Measurements from ENCODE around the gene CAMK2D. TPM values are rescaled to one million over a fixed set of nuclear protein-coding genes. Genes with fewer than 3 reads are reported as not detected.

CAMK2D gene
- total and polyA plus RNA-seq, 2 donors = 33.8 to 125 TPM

DNA sequence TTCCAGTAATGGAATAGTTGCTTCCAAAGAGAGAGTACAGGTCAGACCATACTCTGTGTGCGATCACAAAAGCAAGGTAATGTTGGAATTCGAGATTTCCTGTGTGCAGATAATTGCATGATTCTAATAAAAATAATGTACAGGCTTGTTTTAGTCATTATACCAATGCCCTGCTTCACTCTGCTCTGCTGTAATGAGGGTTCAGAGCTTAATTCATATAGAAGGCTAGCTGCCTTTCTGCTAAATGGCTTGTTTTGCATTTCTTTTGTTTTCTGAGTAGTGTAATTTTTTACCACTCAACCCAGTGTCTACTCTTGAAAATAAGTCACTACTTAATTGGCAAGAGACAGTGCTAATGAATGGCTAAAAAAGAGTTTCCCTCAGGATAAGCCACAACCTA, 236.0 kb downstream of the CAMK2D start:
- DNase-seq (ENCODE audit: extremely low spot score) = no peak
- Histone ChIP-seq H3K36me3 (ENCODE audit: insufficient read depth) (no peaks in the 10 kb centered on the region), H3K4me3 (ENCODE audit: low read depth, low read length) (no peak overlapping the region), H3K4me1 (ENCODE audit: insufficient read depth) (no peaks in the 10 kb centered on the region), H3K27ac (ENCODE audit: low read depth) (no peak overlapping the region)
- WGBS = 96% methylated on average over 2 of the region's 2 CpGs

- no peaks in the 10 kb centered on the region for H3K36me3 ChIP-seq (ENCODE audit: insufficient read depth)
- DNase-seq (ENCODE audit: extremely low spot score) = no peak
- 98% methylated on average over 2 of the region's 2 CpGs for WGBS
These were observed 236.9 kb downstream of the CAMK2D start for GRCh38 chr4:113524505-113525186.

GRCh38 chr4:113524096-113524495, 237.4 kb downstream of the CAMK2D start:
- no peak overlapping the region for H3K27ac ChIP-seq (ENCODE audit: low read depth)
- no peaks in the 10 kb centered on the region for H3K36me3 ChIP-seq (ENCODE audit: insufficient read depth)
- no peak overlapping the region for H3K4me3 ChIP-seq (ENCODE audit: low read depth, low read length)
- DNase-seq (ENCODE audit: extremely low spot score) = no peak
- 96% methylated on average over 1 of the region's 1 CpG for WGBS
- no peaks in the 10 kb centered on the region for H3K4me1 ChIP-seq (ENCODE audit: insufficient read depth)

More at GRCh38 chr4:113524505-113525186, 236.9 kb downstream of the CAMK2D start:
- Histone ChIP-seq H3K27ac (ENCODE audit: low read depth) (no peak overlapping the region), H3K4me1 (ENCODE audit: insufficient read depth) (no peaks in the 10 kb centered on the region), H3K4me3 (ENCODE audit: low read depth, low read length) (no peak overlapping the region)

- Histone ChIP-seq H3K27ac (ENCODE audit: low read depth) (no peak overlapping the region), H3K4me3 (ENCODE audit: low read depth, low read length) (no peak overlapping the region), H3K36me3 (ENCODE audit: insufficient read depth) (no peaks in the 10 kb centered on the region), H3K4me1 (ENCODE audit: insufficient read depth) (no peaks in the 10 kb centered on the region)
- no peak for DNase-seq (ENCODE audit: extremely low spot score)
- WGBS = 96% methylated on average over 2 of the region's 2 CpGs
These were observed 239.1 kb downstream of the CAMK2D start for GRCh38 chr4:113522433-113522832.

GRCh38 chr4:113513382-113513781, 248.2 kb downstream of the CAMK2D start:
- 76% methylated on average over 2 of the region's 2 CpGs for WGBS
- Histone ChIP-seq H3K36me3 (ENCODE audit: insufficient read depth) (no peaks in the 10 kb centered on the region), H3K27ac (ENCODE audit: low read depth) (no peak overlapping the region), H3K4me1 (ENCODE audit: insufficient read depth) (no peaks in the 10 kb centered on the region), H3K4me3 (ENCODE audit: low read depth, low read length) (no peak overlapping the region)
- no peak for DNase-seq (ENCODE audit: extremely low spot score)

DNA sequence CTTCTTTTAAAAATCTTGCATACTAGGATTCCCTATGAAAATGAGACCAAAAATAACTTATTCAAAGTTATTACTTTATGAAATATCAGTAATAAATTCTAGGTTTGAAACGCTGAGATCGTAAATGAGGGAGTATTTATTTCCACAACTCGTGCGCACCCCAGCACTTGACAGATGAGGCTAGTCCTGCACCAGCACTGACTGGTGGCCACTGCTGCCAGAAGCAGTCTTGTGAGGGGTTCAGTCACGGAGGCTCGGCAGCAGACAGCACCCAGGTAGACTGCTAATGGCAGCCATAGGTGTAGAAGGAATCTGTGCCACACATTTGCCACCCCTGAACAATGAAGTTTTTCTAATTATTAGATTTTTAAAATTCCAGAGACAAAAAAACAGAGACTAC, 248.7 kb downstream of the CAMK2D start:
- H3K4me1 ChIP-seq (ENCODE audit: insufficient read depth) = no peaks in the 10 kb centered on the region
- H3K27ac ChIP-seq (ENCODE audit: low read depth) = no peak overlapping the region
- DNase-seq (ENCODE audit: extremely low spot score) = no peak
- H3K4me3 ChIP-seq (ENCODE audit: low read depth, low read length) = no peak overlapping the region
- no peaks in the 10 kb centered on the region for H3K36me3 ChIP-seq (ENCODE audit: insufficient read depth)
- 98% methylated on average over 6 of the region's 6 CpGs for WGBS

- Histone ChIP-seq H3K36me3 (ENCODE audit: insufficient read depth) (no peaks in the 10 kb centered on the region), H3K4me3 (ENCODE audit: low read depth, low read length) (no peak overlapping the region), H3K4me1 (ENCODE audit: insufficient read depth) (no peaks in the 10 kb centered on the region), H3K27ac (ENCODE audit: low read depth) (no peak overlapping the region)
- WGBS = 92% methylated on average over 2 of the region's 2 CpGs
- no peak for DNase-seq (ENCODE audit: extremely low spot score)
These were observed 249.6 kb downstream of the CAMK2D start for GRCh38 chr4:113511944-113512343.

- Histone ChIP-seq H3K4me3 (ENCODE audit: low read depth, low read length) (no peak overlapping the region), H3K27ac (ENCODE audit: low read depth) (no peak overlapping the region), H3K36me3 (ENCODE audit: insufficient read depth) (no peaks in the 10 kb centered on the region), H3K4me1 (ENCODE audit: insufficient read depth) (no peaks in the 10 kb centered on the region)
- 93% methylated on average over 1 of the region's 1 CpG for WGBS
- no peak for DNase-seq (ENCODE audit: extremely low spot score)
These were observed 251.7 kb downstream of the CAMK2D start for GRCh38 chr4:113509851-113510250.

- no peak for DNase-seq (ENCODE audit: extremely low spot score)
- WGBS = 91% methylated on average over 5 of the region's 5 CpGs
- Histone ChIP-seq H3K36me3 (ENCODE audit: insufficient read depth) (no peaks in the 10 kb centered on the region), H3K4me1 (ENCODE audit: insufficient read depth) (no peaks in the 10 kb centered on the region), H3K4me3 (ENCODE audit: low read depth, low read length) (no peak overlapping the region), H3K27ac (ENCODE audit: low read depth) (no peak overlapping the region)
These were observed 256.5 kb downstream of the CAMK2D start for GRCh38 chr4:113505044-113505443.

DNA sequence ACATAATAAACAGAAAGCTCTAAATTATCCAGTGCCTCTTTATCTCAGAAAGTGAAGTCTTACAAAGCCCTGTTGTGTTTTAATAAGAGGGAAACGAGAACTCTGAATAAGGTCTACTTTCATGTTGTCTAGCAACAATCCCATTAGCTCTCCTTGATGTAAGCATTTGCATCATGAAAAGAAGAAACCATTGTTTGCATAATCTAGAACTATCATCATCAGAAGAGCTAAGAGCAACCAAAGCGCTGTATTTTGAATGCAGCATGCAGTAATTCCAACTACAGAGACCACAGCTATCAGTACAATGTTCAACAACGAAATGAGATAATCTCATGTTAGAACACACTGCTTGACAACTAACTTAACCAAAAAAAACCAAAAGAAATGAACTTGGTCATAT, 257.1 kb downstream of the CAMK2D start:
- 93% methylated on average over 3 of the region's 3 CpGs for WGBS
- H3K4me3 ChIP-seq (ENCODE audit: low read depth, low read length) = no peak overlapping the region
- no peak for DNase-seq (ENCODE audit: extremely low spot score)
- no peaks in the 10 kb centered on the region for H3K36me3 ChIP-seq (ENCODE audit: insufficient read depth)
- H3K27ac ChIP-seq (ENCODE audit: low read depth) = no peak overlapping the region
- no peaks in the 10 kb centered on the region for H3K4me1 ChIP-seq (ENCODE audit: insufficient read depth)

- Histone ChIP-seq H3K27ac (ENCODE audit: low read depth) (no peak overlapping the region), H3K4me1 (ENCODE audit: insufficient read depth) (no peaks in the 10 kb centered on the region), H3K4me3 (ENCODE audit: low read depth, low read length) (no peak overlapping the region), H3K36me3 (ENCODE audit: insufficient read depth) (no peaks in the 10 kb centered on the region)
- no peak for DNase-seq (ENCODE audit: extremely low spot score)
These were observed 257.8 kb downstream of the CAMK2D start for GRCh38 chr4:113503691-113504090.

GRCh38 chr4:113502906-113503305, 258.6 kb downstream of the CAMK2D start:
- no peaks in the 10 kb centered on the region for H3K4me1 ChIP-seq (ENCODE audit: insufficient read depth)
- H3K36me3 ChIP-seq (ENCODE audit: insufficient read depth) = no peaks in the 10 kb centered on the region
- H3K4me3 ChIP-seq (ENCODE audit: low read depth, low read length) = no peak overlapping the region
- no peak for DNase-seq (ENCODE audit: extremely low spot score)
- 98% methylated on average over 3 of the region's 3 CpGs for WGBS
- no peak overlapping the region for H3K27ac ChIP-seq (ENCODE audit: low read depth)

DNA sequence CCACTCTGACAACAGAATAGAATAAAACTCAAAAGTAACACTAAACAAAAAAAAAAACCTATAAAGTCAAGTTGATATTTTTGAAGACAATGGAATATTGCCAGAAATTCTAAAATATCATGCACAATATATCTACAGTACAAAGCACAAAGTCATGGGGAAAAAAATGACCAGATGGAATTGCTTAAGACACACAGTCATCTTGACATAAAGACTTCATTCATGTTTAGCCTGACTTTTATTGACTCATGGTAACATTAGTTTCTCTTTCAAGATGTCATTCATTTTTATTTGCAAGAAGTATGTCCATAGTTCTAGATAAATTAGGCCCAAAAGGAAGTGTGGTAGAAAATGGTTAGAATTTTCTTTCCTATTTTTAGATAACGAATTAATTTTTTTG, 259.1 kb downstream of the CAMK2D start:
- Histone ChIP-seq H3K4me3 (ENCODE audit: low read depth, low read length) (no peak overlapping the region), H3K27ac (ENCODE audit: low read depth) (no peak overlapping the region), H3K4me1 (ENCODE audit: insufficient read depth) (no peaks in the 10 kb centered on the region), H3K36me3 (ENCODE audit: insufficient read depth) (no peaks in the 10 kb centered on the region)
- no peak for DNase-seq (ENCODE audit: extremely low spot score)
- WGBS = 98% methylated on average over 1 of the region's 1 CpG

DNA sequence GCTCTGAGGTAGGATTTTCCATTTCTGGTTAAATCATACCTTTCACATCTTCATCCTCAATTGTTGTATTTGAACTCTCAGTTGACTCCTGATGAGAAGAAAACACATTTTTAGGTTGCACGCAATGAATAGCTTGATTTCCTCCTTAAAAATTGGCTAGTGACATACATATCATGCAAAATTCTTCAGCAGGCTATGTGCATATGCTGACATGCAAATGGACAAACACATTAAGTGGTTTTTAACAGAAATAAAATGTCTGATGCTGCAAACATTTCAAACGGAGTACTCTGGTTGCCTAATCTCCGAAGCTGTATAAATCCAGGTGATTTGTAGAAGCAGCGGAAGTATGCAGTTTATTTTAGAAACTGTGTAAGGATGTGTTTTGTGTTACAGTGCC, 261.1 kb downstream of the CAMK2D start:
- Histone ChIP-seq H3K4me3 (ENCODE audit: low read depth, low read length) (no peak overlapping the region), H3K4me1 (ENCODE audit: insufficient read depth) (no peaks in the 10 kb centered on the region), H3K27ac (ENCODE audit: low read depth) (no peak overlapping the region), H3K36me3 (ENCODE audit: insufficient read depth) (no peaks in the 10 kb centered on the region)
- DNase-seq (ENCODE audit: extremely low spot score) = no peak
- WGBS = 85% methylated on average over 4 of the region's 4 CpGs

GRCh38 chr4:113499696-113500095, 261.8 kb downstream of the CAMK2D start:
- DNase-seq (ENCODE audit: extremely low spot score) = no peak
- Histone ChIP-seq H3K4me1 (ENCODE audit: insufficient read depth) (no peaks in the 10 kb centered on the region), H3K4me3 (ENCODE audit: low read depth, low read length) (no peak overlapping the region), H3K36me3 (ENCODE audit: insufficient read depth) (peaks cover 1% of the 10 kb centered on the region), H3K27ac (ENCODE audit: low read depth) (no peak overlapping the region)
- WGBS = 58% methylated on average over 1 of the region's 1 CpG
